MCF 10A (cell line): Measurements from ENCODE around the gene TRAPPC2L. TPM values are rescaled to one million over a fixed set of nuclear protein-coding genes. Genes with fewer than 3 reads are reported as not detected.

Experiments
- BruUV-seq: library from RNA; stranded (reverse); fragments of 400-500 nt; replicated peaks from 2 replicates; lab custom pipeline; 2021; lab: Mats Ljungman, UMichigan
- CTCF ChIA-PET: fragments of 300-600 bp; sonication (Branson Sonifier 250); formaldehyde crosslinking; extraction: SDS; loops from one replicate; lab custom pipeline; 2021; ENCODE audit warnings: antibody characterized with exemption, inconsistent platforms; lab: Yijun Ruan, JAX
- POLR2A ChIA-PET: fragments of 300-600, 350-650 bp; sonication (Branson Sonifier 250); formaldehyde crosslinking; extraction: SDS; loops from one replicate; lab custom pipeline; 2020; ENCODE audit warnings: antibody characterized with exemption, inconsistent platforms; lab: Yijun Ruan, JAX
- DNase-seq: peaks from one replicate; pipeline ENCODE4 v3.0.0-alpha.2; 2018; ENCODE audit not compliant: unreplicated experiment
- H3K27ac Mint-ChIP-seq: one replicate; pipeline ENCODE4 v1.8.0; 2022; ENCODE audit warnings: mild to moderate bottlenecking, low read depth, mixed read lengths; ENCODE audit not compliant: unreplicated experiment
- H3K27me3 Mint-ChIP-seq: one replicate; pipeline ENCODE4 v1.8.0; 2022; ENCODE audit warnings: mixed read lengths; ENCODE audit not compliant: insufficient read depth, unreplicated experiment
- H3K36me3 Mint-ChIP-seq: one replicate; pipeline ENCODE4 v1.8.0; 2022; ENCODE audit warnings: mild to moderate bottlenecking, moderate library complexity, mixed read lengths; ENCODE audit not compliant: insufficient read depth, unreplicated experiment
- H3K4me1 Mint-ChIP-seq: one replicate; pipeline ENCODE4 v1.8.0; 2022; ENCODE audit warnings: mixed read lengths; ENCODE audit not compliant: insufficient read depth, unreplicated experiment
- H3K4me3 Mint-ChIP-seq: one replicate; pipeline ENCODE4 v1.8.0; 2022; ENCODE audit warnings: mild to moderate bottlenecking, moderate library complexity, mixed read lengths; ENCODE audit not compliant: unreplicated experiment
- H3K9me3 Mint-ChIP-seq: one replicate; pipeline ENCODE4 v1.8.0; 2022; ENCODE audit warnings: mixed read lengths; ENCODE audit not compliant: unreplicated experiment
- intact Hi-C: fragments of 100-400 bp; cut with micrococcal nuclease; formaldehyde crosslinking; loops from 2 replicates; pipeline ENCODE4 v1.14.1; 2022
- total RNA-seq: library from RNA; stranded (reverse); gene quantifications from 2 replicates; pipeline ENCODE4 v1.2.3, GENCODE V29; 2022
- TF ChIP-seq, protein P1 (sequence below): fragments of 200-600 bp; IDR thresholded peaks from one replicate; pipeline ENCODE4 v1.8.0; 2022; ENCODE audit warnings: antibody characterized with exemption, mild to moderate bottlenecking; ENCODE audit not compliant: unreplicated experiment

Gene TRAPPC2L
- total RNA-seq, 1 experiment from 2014 or later: 35.6 TPM

DNA sequence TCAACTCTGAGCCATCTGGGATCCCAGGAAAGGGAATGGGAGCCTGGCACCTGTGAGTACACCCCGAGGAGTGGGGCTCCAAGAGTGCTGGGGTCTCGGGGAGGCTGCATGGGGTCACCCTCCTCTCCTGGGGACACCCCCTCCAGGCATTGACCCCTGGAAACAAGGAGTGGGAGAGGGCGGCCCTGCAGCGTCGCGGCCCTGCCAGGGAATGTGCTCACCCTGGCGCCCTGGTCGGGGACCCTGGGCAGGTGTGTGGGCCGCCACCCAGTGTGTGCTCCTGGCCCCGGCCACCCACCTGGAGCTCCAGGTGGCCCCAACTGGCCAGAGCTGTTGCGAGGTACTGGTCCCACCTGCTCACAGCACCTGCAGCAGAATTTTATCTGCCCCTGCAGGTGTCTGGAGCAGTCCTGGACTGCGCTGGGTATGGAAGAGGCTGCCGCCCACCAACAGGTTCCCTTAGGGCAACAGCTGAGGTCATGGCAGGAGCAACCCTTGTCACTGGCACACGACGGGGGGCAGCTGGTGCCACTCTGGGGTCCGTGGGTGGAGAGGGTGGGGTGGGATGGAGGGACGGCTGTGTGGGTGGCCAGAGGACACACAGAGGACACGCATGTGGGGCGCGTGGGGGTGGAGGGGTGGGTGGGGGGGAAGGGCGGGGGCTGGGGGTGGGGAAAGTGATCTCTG, 14.9 kb downstream of the TRAPPC2L start:
- TF ChIP-seq, protein P1, sequence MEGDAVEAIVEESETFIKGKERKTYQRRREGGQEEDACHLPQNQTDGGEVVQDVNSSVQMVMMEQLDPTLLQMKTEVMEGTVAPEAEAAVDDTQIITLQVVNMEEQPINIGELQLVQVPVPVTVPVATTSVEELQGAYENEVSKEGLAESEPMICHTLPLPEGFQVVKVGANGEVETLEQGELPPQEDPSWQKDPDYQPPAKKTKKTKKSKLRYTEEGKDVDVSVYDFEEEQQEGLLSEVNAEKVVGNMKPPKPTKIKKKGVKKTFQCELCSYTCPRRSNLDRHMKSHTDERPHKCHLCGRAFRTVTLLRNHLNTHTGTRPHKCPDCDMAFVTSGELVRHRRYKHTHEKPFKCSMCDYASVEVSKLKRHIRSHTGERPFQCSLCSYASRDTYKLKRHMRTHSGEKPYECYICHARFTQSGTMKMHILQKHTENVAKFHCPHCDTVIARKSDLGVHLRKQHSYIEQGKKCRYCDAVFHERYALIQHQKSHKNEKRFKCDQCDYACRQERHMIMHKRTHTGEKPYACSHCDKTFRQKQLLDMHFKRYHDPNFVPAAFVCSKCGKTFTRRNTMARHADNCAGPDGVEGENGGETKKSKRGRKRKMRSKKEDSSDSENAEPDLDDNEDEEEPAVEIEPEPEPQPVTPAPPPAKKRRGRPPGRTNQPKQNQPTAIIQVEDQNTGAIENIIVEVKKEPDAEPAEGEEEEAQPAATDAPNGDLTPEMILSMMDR: no peak
- H3K9me3 Mint-ChIP-seq: no peaks in the 10 kb centered on the region
- H3K27ac Mint-ChIP-seq: no peak overlapping the region
- peaks cover 67% of the 10 kb centered on the region for H3K27me3 Mint-ChIP-seq
- intact Hi-C loops: no loop called here
- ChIA-PET POLR2A (no interaction called here), CTCF (no interaction called here)
- H3K4me3 Mint-ChIP-seq: no peak overlapping the region
- H3K4me1 Mint-ChIP-seq: no peaks in the 10 kb centered on the region
- BruUV-seq: no TSS peak
- no peaks in the 10 kb centered on the region for H3K36me3 Mint-ChIP-seq
- DNase-seq: no peak

GRCh38 chr16:88872650-88873331, 15.9 kb downstream of the TRAPPC2L start:
- Mint-ChIP-seq H3K36me3 (no peaks in the 10 kb centered on the region), H3K4me1 (no peaks in the 10 kb centered on the region), H3K27ac (no peak overlapping the region), H3K4me3 (no peak overlapping the region), H3K9me3 (no peaks in the 10 kb centered on the region), H3K27me3 (peaks cover 76% of the 10 kb centered on the region)
- ChIA-PET CTCF (interaction anchor here (0.6 kb wide), 1 partner anchor 294 kb away, joined by 3 read pairs; no protein-coding TSS in a partner anchor), POLR2A (no interaction called here)
- BruUV-seq: no TSS peak
- no peak for DNase-seq
- TF ChIP-seq, protein P1: no peak
- intact Hi-C loops: no loop called here

GRCh38 chr16:88874938-88875599, 18.1 kb downstream of the TRAPPC2L start:
- no peak for DNase-seq
- POLR2A ChIA-PET: interaction anchor here (0.7 kb wide), 1 partner anchor 146 kb away, joined by 3 read pairs; no protein-coding TSS in a partner anchor
- Mint-ChIP-seq H3K27me3 (peaks cover 58% of the 10 kb centered on the region), H3K36me3 (no peaks in the 10 kb centered on the region), H3K4me3 (no peak overlapping the region), H3K9me3 (no peaks in the 10 kb centered on the region), H3K27ac (no peak overlapping the region), H3K4me1 (peaks cover 5% of the 10 kb centered on the region)
- no TSS peak for BruUV-seq
- intact Hi-C loops: no loop called here
- CTCF ChIA-PET: no interaction called here
- TF ChIP-seq, protein P1: no peak

GRCh38 chr16:88875703-88876234, 18.8 kb downstream of the TRAPPC2L start:
- CTCF ChIA-PET: no interaction called here
- intact Hi-C loops: no loop called here
- TF ChIP-seq, protein P1: no peak

More at GRCh38 chr16:88875703-88876234, 18.8 kb downstream of the TRAPPC2L start:
- H3K4me1 Mint-ChIP-seq: peaks cover 6% of the 10 kb centered on the region
- no peak overlapping the region for H3K4me3 Mint-ChIP-seq
- H3K27ac Mint-ChIP-seq: no peak overlapping the region
- POLR2A ChIA-PET: interaction anchor here (1.4 kb wide), 1 partner anchor 18 kb away, joined by 5 read pairs; no protein-coding TSS in a partner anchor
- H3K27me3 Mint-ChIP-seq: peaks cover 51% of the 10 kb centered on the region
- H3K36me3 Mint-ChIP-seq: no peaks in the 10 kb centered on the region
- H3K9me3 Mint-ChIP-seq: no peaks in the 10 kb centered on the region
- no TSS peak for BruUV-seq
- DNase-seq: no peak
